Measurements from ENCODE around the gene FBN1.
A peak's percentile ranks its signal among the peaks of the same experiment; 100 is the strongest.

FBN1 gene

GRCh38 chr15:48636511-48636910 is 9.0 kb downstream of the FBN1 start:
- Histone ChIP-seq H3K79me1 (replicated peaks; ENCODE audit: low read length, poor library complexity, severe bottlenecking) (peaks cover 6% of the 10 kb centered on the region), H2BK5ac (ENCODE audit: low read depth, low read length, poor library complexity, severe bottlenecking) (no peak overlapping the region), H3K14ac (ENCODE audit: low read length in 2 of 2) (no peak overlapping the region), H3K4ac (ENCODE audit: low read depth in 1 of 2, low read length in 2 of 2) (peak overlapping the region in 1 of 2 experiments; percentile 69), H2BK12ac (ENCODE audit: low read length in 2 of 2) (peak overlapping the region in 1 of 2 experiments; percentile 10), H2BK15ac (ENCODE audit: low read depth, poor library complexity, severe bottlenecking) (peak overlapping the region; percentile 34), H3K27me3 (ENCODE audit: control insufficient read depth in 1 of 2, insufficient read depth in 1 of 2, low read length in 2 of 2) (no peaks in the 10 kb centered on the region), H2AFZ (ENCODE audit: low read depth, low read length) (no peak overlapping the region), H3K23ac (ENCODE audit: low read length in 2 of 2) (no peak overlapping the region), H3K9me3 (ENCODE audit: control insufficient read depth, low read length) (no peaks in the 10 kb centered on the region), H3K36me3 (ENCODE audit: control insufficient read depth in 1 of 2, insufficient read depth in 2 of 2, low read depth in 1 of 2, low read length in 2 of 2) (peaks cover 3 to 68% of the 10 kb centered on the region in 2 experiments), H4K91ac (ENCODE audit: low read length) (no peak overlapping the region), H2BK120ac (ENCODE audit: low read depth, low read length) (no peak overlapping the region), H3K4me3 (ENCODE audit: insufficient read depth in 1 of 2, low read depth in 1 of 2, low read length in 2 of 2) (no peak overlapping the region), H4K8ac (ENCODE audit: low read length) (no peak overlapping the region), H2AK5ac (ENCODE audit: low read length, severe bottlenecking) (peak overlapping the region; percentile 98), H3K18ac (ENCODE audit: low read depth in 1 of 2, low read length in 2 of 2) (no peak overlapping the region), H3K4me1 (ENCODE audit: control insufficient read depth, insufficient read depth, low read depth, low read length) (peaks cover 16% of the 10 kb centered on the region), H3K4me2 (ENCODE audit: low read length, poor library complexity, severe bottlenecking) (no peak overlapping the region), H3K9ac (ENCODE audit: low read length) (peak overlapping the region; percentile 23), H3K27ac (ENCODE audit: low read length, poor library complexity, severe bottlenecking) (peak overlapping the region; percentile 76)
- WGBS: 94% methylated on average over 3 of the region's 5 CpGs
- DNase-seq: no peak

GRCh38 chr15:48634893-48635292 is 10.6 kb downstream of the FBN1 start:
- Histone ChIP-seq H3K36me3 (ENCODE audit: control insufficient read depth in 1 of 2, insufficient read depth in 2 of 2, low read depth in 1 of 2, low read length in 2 of 2) (peaks cover 7 to 66% of the 10 kb centered on the region in 2 experiments), H3K27me3 (ENCODE audit: control insufficient read depth in 1 of 2, insufficient read depth in 1 of 2, low read length in 2 of 2) (no peaks in the 10 kb centered on the region), H3K9ac (ENCODE audit: low read length) (peak overlapping the region; percentile 34), H3K27ac (ENCODE audit: low read length, poor library complexity, severe bottlenecking) (peak overlapping the region; percentile 51), H3K79me1 (replicated peaks; ENCODE audit: low read length, poor library complexity, severe bottlenecking) (peaks cover 10% of the 10 kb centered on the region), H3K4ac (ENCODE audit: low read depth in 1 of 2, low read length in 2 of 2) (no peak overlapping the region), H3K4me2 (ENCODE audit: low read length, poor library complexity, severe bottlenecking) (no peak overlapping the region), H2BK5ac (ENCODE audit: low read depth, low read length, poor library complexity, severe bottlenecking) (no peak overlapping the region), H3K23ac (ENCODE audit: low read length in 2 of 2) (no peak overlapping the region), H4K8ac (ENCODE audit: low read length) (no peak overlapping the region), H3K4me3 (ENCODE audit: insufficient read depth in 1 of 2, low read depth in 1 of 2, low read length in 2 of 2) (no peak overlapping the region), H4K91ac (ENCODE audit: low read length) (no peak overlapping the region), H2AFZ (ENCODE audit: low read depth, low read length) (no peak overlapping the region), H2BK120ac (ENCODE audit: low read depth, low read length) (no peak overlapping the region), H2AK5ac (ENCODE audit: low read length, severe bottlenecking) (no peak overlapping the region), H3K4me1 (ENCODE audit: control insufficient read depth, insufficient read depth, low read depth, low read length) (peaks cover 20% of the 10 kb centered on the region), H3K9me3 (ENCODE audit: control insufficient read depth, low read length) (no peaks in the 10 kb centered on the region), H3K18ac (ENCODE audit: low read depth in 1 of 2, low read length in 2 of 2) (no peak overlapping the region), H2BK12ac (ENCODE audit: low read length in 2 of 2) (no peak overlapping the region), H3K14ac (ENCODE audit: low read length in 2 of 2) (no peak overlapping the region), H2BK15ac (ENCODE audit: low read depth, poor library complexity, severe bottlenecking) (no peak overlapping the region)
- 33% methylated on average over 1 of the region's 2 CpGs for WGBS
- peak; percentile 83 for DNase-seq

GRCh38 chr15:48634096-48634495 is 11.4 kb downstream of the FBN1 start:
- H3K27me3 ChIP-seq (ENCODE audit: control insufficient read depth in 1 of 2, insufficient read depth in 1 of 2, low read length in 2 of 2): no peaks in the 10 kb centered on the region

GRCh38 chr15:48632651-48633050 is 12.9 kb downstream of the FBN1 start:
- Histone ChIP-seq H2BK5ac (ENCODE audit: low read depth, low read length, poor library complexity, severe bottlenecking) (no peak overlapping the region), H4K91ac (ENCODE audit: low read length) (no peak overlapping the region), H3K23ac (ENCODE audit: low read length in 2 of 2) (no peak overlapping the region), H2AK5ac (ENCODE audit: low read length, severe bottlenecking) (peak overlapping the region; percentile 13), H3K14ac (ENCODE audit: low read length in 2 of 2) (no peak overlapping the region), H3K9ac (ENCODE audit: low read length) (peak overlapping the region; percentile 7), H3K79me1 (replicated peaks; ENCODE audit: low read length, poor library complexity, severe bottlenecking) (peaks cover 12% of the 10 kb centered on the region), H3K4ac (ENCODE audit: low read depth in 1 of 2, low read length in 2 of 2) (no peak overlapping the region), H3K36me3 (ENCODE audit: control insufficient read depth in 1 of 2, insufficient read depth in 2 of 2, low read depth in 1 of 2, low read length in 2 of 2) (peaks cover 7 to 54% of the 10 kb centered on the region in 2 experiments), H2BK12ac (ENCODE audit: low read length in 2 of 2) (no peak overlapping the region), H3K27me3 (ENCODE audit: control insufficient read depth in 1 of 2, insufficient read depth in 1 of 2, low read length in 2 of 2) (no peaks in the 10 kb centered on the region), H2AFZ (ENCODE audit: low read depth, low read length) (no peak overlapping the region), H3K4me1 (ENCODE audit: control insufficient read depth, insufficient read depth, low read depth, low read length) (peaks cover 19% of the 10 kb centered on the region), H3K4me3 (ENCODE audit: insufficient read depth in 1 of 2, low read depth in 1 of 2, low read length in 2 of 2) (no peak overlapping the region), H2BK120ac (ENCODE audit: low read depth, low read length) (no peak overlapping the region), H2BK15ac (ENCODE audit: low read depth, poor library complexity, severe bottlenecking) (no peak overlapping the region), H3K9me3 (ENCODE audit: control insufficient read depth, low read length) (no peaks in the 10 kb centered on the region), H3K18ac (ENCODE audit: low read depth in 1 of 2, low read length in 2 of 2) (peak overlapping the region in 1 of 2 experiments; percentile 26), H3K4me2 (ENCODE audit: low read length, poor library complexity, severe bottlenecking) (no peak overlapping the region), H4K8ac (ENCODE audit: low read length) (no peak overlapping the region), H3K27ac (ENCODE audit: low read length, poor library complexity, severe bottlenecking) (peak overlapping the region; percentile 58)
- WGBS: no CpG with 5 or more reads among the region's 1 CpG
- DNase-seq: no peak

More at GRCh38 chr15:48634096-48634495, 11.4 kb downstream of the FBN1 start:
- H3K4me1 ChIP-seq (ENCODE audit: control insufficient read depth, insufficient read depth, low read depth, low read length): peaks cover 19% of the 10 kb centered on the region
- H2BK15ac ChIP-seq (ENCODE audit: low read depth, poor library complexity, severe bottlenecking): peak overlapping the region; percentile 36
- no peaks in the 10 kb centered on the region for H3K9me3 ChIP-seq (ENCODE audit: control insufficient read depth, low read length)
- H2AFZ ChIP-seq (ENCODE audit: low read depth, low read length): no peak overlapping the region
- no peak for DNase-seq
- peak overlapping the region; percentile 44 for H3K9ac ChIP-seq (ENCODE audit: low read length)
- no peak overlapping the region for H2BK120ac ChIP-seq (ENCODE audit: low read depth, low read length)
- H2AK5ac ChIP-seq (ENCODE audit: low read length, severe bottlenecking): peak overlapping the region; percentile 90
- peak overlapping the region; percentile 33 for H3K27ac ChIP-seq (ENCODE audit: low read length, poor library complexity, severe bottlenecking)
- peaks cover 7 to 63% of the 10 kb centered on the region in 2 experiments for H3K36me3 ChIP-seq (ENCODE audit: control insufficient read depth in 1 of 2, insufficient read depth in 2 of 2, low read depth in 1 of 2, low read length in 2 of 2)
- H3K4me2 ChIP-seq (ENCODE audit: low read length, poor library complexity, severe bottlenecking): no peak overlapping the region
- H3K79me1 ChIP-seq (replicated peaks; ENCODE audit: low read length, poor library complexity, severe bottlenecking): peaks cover 10% of the 10 kb centered on the region
- no peak overlapping the region for H4K8ac ChIP-seq (ENCODE audit: low read length)
- no peak overlapping the region for H3K4ac ChIP-seq (ENCODE audit: low read depth in 1 of 2, low read length in 2 of 2)
- H2BK12ac ChIP-seq (ENCODE audit: low read length in 2 of 2): peak overlapping the region in 1 of 2 experiments; percentile 47
- no peak overlapping the region for H3K4me3 ChIP-seq (ENCODE audit: insufficient read depth in 1 of 2, low read depth in 1 of 2, low read length in 2 of 2)
- H3K18ac ChIP-seq (ENCODE audit: low read depth in 1 of 2, low read length in 2 of 2): no peak overlapping the region
- H4K91ac ChIP-seq (ENCODE audit: low read length): no peak overlapping the region
- H2BK5ac ChIP-seq (ENCODE audit: low read depth, low read length, poor library complexity, severe bottlenecking): peak overlapping the region; percentile 75
- WGBS: 80% methylated on average over 3 of the region's 3 CpGs
- no peak overlapping the region for H3K23ac ChIP-seq (ENCODE audit: low read length in 2 of 2)
- H3K14ac ChIP-seq (ENCODE audit: low read length in 2 of 2): no peak overlapping the region

All from mesenchymal stem cell (in vitro differentiated cells and primary cell).